GM19467 (cell line): ENCODE results near the gene PRKN.
"Not testable (repeated sequence)": the region's sequence is repeated elsewhere in the genome, so short reads cannot be mapped to it uniquely, and the experiment has no call there.

Experiments
- ATAC-seq: cut with Tn5 transposase; IDR thresholded peaks from one replicate; pipeline ENCODE4 v1.9.1; 2021; ENCODE audit warnings: mild to moderate bottlenecking, moderate library complexity; ENCODE audit not compliant: unreplicated experiment

The PRKN gene

GRCh38 chr6:161833099-161833860 lies 894.3 kb downstream of the PRKN start:
- no peak for ATAC-seq

DNA sequence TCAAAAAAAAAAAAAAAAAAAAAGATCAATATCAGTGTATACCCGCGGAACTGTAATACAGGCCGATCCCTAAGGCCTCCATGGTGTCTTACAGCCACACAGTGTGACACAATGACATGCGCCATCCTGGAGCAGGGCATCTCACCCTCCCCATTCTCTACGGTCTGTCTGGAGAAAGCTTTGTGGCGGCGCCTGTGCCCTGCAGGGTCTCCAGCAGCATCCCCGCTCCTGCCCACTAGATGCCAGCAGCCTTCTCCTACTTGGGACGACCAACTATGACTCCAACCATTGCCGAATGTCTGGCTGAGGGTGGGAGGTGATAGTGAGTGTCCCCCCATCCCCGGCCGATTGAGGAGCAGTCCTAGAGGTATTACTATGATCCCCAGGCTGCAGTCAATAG lies 894.9 kb downstream of the PRKN start:
- no peak for ATAC-seq

GRCh38 chr6:161830866-161831616 lies 896.5 kb downstream of the PRKN start:
- ATAC-seq: no peak

GRCh38 chr6:161829291-161829729 lies 898.3 kb downstream of the PRKN start:
- no peak for ATAC-seq

DNA sequence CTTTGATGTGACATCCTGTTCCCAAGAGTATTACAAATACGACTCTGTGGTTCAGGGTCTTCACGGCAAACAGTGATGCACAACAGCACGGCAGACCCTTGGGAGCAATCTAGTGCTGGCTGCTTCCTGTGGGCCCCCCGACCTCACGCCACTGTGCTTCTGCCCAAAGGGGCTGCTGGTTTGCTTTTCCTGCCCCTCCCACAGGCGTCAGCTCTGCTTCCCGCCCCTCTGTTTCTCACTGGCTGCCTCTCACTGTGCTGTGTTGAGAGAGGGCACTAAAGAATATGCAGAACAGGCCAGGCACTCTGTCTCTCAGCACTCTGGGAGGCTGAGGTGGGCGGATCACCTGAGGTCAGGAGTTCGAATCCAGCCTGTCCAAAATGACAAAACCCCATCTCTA lies 899.2 kb downstream of the PRKN start:
- no peak for ATAC-seq

- no peak for ATAC-seq
These were observed 901.1 kb downstream of the PRKN start for GRCh38 chr6:161826512-161826911.

- not testable (repeated sequence) for ATAC-seq
These were observed 905.4 kb downstream of the PRKN start for GRCh38 chr6:161822204-161822603.

- ATAC-seq: no peak
These were observed 909.7 kb downstream of the PRKN start for GRCh38 chr6:161817881-161818280.

DNA sequence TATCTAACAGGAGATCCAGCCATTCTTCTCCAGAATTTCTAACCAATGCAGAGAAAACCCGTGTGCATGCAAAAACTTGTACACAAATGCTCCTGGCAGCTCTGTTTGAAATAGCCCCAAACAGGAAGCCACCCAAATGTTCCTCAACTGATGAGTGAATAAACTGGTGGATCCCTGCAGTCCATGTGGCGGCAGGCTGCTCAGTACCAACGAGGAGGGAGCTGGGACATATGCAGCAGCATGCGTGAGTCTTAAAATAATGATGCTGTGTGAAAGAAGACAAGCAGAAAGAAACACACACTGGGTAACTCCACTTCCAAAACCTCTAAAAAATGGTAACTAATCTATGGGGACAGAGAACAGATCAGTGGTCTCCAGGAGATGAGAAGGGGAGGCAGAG lies 911.6 kb downstream of the PRKN start:
- no peak for ATAC-seq

GRCh38 chr6:161813156-161813555 lies 914.4 kb downstream of the PRKN start:
- ATAC-seq: no peak

GRCh38 chr6:161809971-161810370 lies 917.6 kb downstream of the PRKN start:
- no peak for ATAC-seq

- ATAC-seq: no peak
These were observed 922.7 kb downstream of the PRKN start for GRCh38 chr6:161804838-161805237.

GRCh38 chr6:161803131-161803530 lies 924.4 kb downstream of the PRKN start:
- ATAC-seq: no peak

DNA sequence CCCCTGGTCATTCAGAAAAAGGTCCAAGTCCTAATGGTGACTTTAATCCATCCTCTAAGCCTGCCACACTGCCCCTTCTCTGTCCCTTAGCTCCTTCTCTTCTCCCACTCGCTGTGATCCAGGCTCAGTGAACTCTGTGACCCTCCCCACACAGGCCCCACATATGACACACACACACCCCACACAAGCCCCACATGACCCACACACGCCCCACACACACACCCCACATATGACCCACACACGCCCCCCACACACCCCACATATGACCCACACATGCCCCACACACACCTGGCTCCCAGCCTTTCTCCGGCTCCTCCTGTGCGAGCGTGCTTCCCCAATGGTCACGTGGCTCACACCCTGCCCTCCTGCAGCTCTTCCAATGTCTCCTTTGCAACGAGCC lies 925.3 kb downstream of the PRKN start:
- ATAC-seq: no peak

DNA sequence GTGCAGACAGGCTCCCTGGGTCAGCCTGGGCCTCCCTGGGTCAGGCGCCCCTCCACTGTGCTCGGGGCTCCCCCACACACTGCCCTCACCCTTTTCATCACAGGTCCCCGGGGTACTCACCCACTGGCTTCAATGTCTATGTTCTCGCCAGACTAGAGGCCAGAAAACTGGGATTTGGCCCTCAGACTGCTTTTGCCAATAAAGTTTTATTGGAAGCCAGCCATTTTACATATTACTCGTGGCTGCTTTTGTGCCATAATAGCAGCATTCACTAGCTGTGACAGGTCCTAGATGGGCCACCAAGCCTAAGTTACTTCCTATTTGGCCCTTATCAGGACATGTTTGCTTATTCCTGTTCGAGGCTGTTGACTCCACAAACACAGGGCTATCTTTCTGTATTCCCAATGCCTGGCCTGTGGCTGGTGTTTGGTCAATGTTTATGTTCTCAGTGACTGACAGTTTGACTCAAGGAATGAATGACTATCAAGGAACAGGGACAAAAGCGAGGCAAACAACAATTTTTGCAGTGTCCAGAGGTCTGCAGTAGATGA lies 928.6 kb downstream of the PRKN start:
- ATAC-seq: no peak

- no peak for ATAC-seq
These were observed 930.9 kb downstream of the PRKN start for GRCh38 chr6:161796681-161797080.

DNA sequence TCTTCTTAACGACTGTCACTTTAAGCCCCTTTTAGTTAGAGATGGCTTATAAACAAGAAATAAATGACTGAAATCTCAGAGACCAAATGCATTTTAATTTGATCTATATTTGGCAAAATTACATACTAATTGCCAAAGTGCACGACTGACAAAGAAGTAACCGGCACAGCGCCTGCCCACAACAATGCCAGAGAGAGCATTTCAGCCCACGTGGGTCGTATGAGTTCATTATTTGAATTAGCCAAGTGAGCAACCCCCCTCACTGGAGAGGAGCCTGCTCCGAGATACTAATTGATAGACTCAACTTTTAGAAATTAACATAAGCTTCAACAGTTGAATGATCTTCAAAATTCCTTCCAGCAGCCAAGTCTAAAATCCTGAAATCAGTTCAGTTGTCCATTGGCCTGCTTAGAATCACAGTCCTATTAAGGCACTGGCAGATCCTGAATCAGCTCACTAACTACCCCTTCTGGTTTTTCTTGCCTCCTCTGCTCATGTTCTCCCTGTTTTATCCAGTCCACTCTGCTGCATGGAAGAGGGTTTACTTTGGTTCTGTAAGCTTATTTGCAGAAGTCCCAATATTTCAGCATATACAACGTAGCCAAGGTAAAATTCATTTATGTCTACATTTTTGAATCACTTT lies 934.6 kb downstream of the PRKN start:
- no peak for ATAC-seq

DNA sequence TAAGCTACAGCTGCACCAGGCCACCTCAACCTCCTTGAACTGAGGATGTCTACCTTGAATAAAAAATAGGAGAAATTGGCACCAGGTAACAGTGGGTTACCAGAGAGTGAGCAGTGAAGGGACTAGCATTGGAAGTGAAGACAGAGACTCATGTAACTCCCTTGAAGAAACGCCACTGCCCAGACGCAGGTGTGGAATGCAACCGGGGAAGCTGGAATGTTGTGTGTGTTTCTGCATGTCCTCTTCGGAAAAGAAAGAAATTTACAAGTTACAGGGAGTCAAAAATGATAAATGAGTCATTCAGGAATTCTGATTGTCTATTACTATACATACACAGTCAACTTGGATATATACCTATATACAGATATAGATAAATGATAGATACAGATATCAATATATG lies 939.0 kb downstream of the PRKN start:
- ATAC-seq: no peak

DNA sequence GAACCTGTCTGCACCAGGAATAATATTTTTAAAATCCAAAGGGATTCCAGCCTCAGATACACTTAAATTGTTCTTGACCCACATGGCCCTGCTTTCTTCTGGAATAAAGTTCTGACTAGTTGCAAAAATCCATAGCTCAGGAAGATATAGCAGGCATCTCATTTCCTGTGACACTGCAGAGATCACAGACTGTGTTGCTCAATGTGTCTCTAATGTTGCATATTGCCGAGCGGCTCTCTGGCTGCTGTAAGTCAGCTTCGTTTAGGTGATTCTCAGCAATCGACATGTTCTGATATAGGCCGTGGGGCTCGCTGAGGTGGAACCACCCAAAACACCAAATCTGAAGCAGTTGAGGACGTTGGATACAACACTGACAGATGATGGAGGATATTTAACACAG lies 955.4 kb downstream of the PRKN start:
- no peak for ATAC-seq

DNA sequence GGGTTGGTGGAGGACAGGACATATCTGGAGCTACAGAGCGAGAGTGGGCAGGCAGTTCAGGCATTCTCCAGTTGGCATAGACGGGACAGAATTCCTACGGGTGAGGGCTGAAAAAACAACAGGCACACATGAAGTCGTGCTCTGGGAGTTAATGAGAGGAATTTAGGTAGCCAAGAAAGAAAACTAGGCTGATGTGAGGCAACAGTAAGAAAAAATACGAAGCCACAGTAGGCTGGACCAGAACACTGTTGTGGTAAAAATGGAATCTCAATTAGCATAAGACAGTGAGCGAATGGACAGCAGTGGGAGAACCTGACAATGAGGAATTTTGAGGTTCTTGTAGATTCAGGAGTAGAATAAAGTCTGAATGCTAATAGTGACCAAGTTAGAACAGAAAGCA lies 965.6 kb downstream of the PRKN start:
- ATAC-seq: no peak

DNA sequence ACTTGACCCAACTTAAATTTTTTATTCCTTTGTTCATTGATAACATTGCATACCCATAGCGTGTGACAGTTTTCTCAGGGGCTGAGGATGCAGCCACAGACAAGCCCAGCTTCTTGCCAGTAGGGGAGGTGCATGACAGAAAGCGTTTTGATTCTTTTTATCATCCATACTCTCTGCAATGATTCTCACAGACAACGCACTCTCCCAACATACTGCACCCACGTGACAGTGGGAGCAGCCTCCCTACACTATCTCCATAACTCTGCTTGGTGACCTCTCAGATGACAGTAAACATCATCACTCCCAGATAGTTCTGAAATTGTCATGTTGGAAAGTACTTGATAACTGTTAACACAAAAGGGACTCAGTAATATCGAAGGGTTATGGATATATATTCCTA lies 972.5 kb downstream of the PRKN start:
- ATAC-seq: no peak

GRCh38 chr6:161750686-161751085 lies 976.9 kb downstream of the PRKN start:
- no peak for ATAC-seq
